Panc1 (cell line): ENCODE data around the gene CFAP299. TPM values are rescaled to one million over a fixed set of nuclear protein-coding genes. Genes with fewer than 3 reads are reported as not detected.
"Not testable (repeated sequence)": the region's sequence is repeated elsewhere in the genome, so short reads cannot be mapped to it uniquely, and the experiment has no call there.

Source experiments
- ATAC-seq: fragments of 200-7000 bp; cut with Tn5 transposase; 2 replicates; pipeline ENCODE4 v1.9.1; 2020; ENCODE audit warnings: mild to moderate bottlenecking, moderate library complexity
- BruUV-seq: library from RNA; stranded (reverse); fragments of 400-500 nt; replicated peaks from 2 replicates; lab custom pipeline; 2021; lab: Mats Ljungman, UMichigan
- CTCF ChIA-PET: fragments of 300-600 bp; sonication (Branson Sonifier 250); formaldehyde crosslinking; loops from one replicate; lab custom pipeline; 2022; ENCODE audit warnings: antibody characterized with exemption; lab: Charles Lee
- POLR2A ChIA-PET: fragments of 300-600 bp; sonication (Branson Sonifier 250); formaldehyde crosslinking; loops from one replicate; lab custom pipeline; 2022; ENCODE audit warnings: antibody characterized with exemption; lab: Charles Lee
- DNase-seq: peaks from one replicate; pipeline ENCODE4 v3.0.0-alpha.2; 2010; ENCODE audit warnings: low read depth, low spot score
- H3K27ac ChIP-seq: 2 replicates; pipeline ENCODE4 v1.5.1; 2011; ENCODE audit warnings: mild to moderate bottlenecking, low read length, inconsistent platforms
- H3K27me3 ChIP-seq: fragments of 200-500 bp; sonication (Bioruptor generic); 2 replicates; pipeline ENCODE4 v1.6.0; 2014; ENCODE audit warnings: low read length, inconsistent platforms; ENCODE audit not compliant: control insufficient read depth, insufficient read depth
- H3K36me3 ChIP-seq: fragments of 200-500 bp; sonication (Bioruptor generic); 2 replicates; pipeline ENCODE4 v1.5.1; 2014; ENCODE audit warnings: inconsistent platforms, mild to moderate bottlenecking, low read length, moderate library complexity; ENCODE audit not compliant: control insufficient read depth, insufficient read depth
- H3K4me1 ChIP-seq: 2 replicates; pipeline ENCODE4 v1.5.1; 2011; ENCODE audit warnings: inconsistent platforms, mild to moderate bottlenecking, low read length, moderate library complexity; ENCODE audit not compliant: control insufficient read depth, insufficient read depth
- H3K4me3 ChIP-seq, 2 experiments: 2 replicates each; pipeline ENCODE4 v1.5.1; 2011 to 2012; ENCODE audit warnings: low read depth in 2 of 2, low read length in 2 of 2, mild to moderate bottlenecking in 2 of 2, inconsistent platforms in 1 of 2, moderate library complexity in 1 of 2
- H3K9me3 ChIP-seq: fragments of 200-500 bp; sonication (Bioruptor generic); 2 replicates; pipeline ENCODE4 v1.5.1; 2014; ENCODE audit warnings: low read depth, mild to moderate bottlenecking, inconsistent platforms, low read length, moderate library complexity; ENCODE audit not compliant: control insufficient read depth, insufficient read depth
- CTCF ChIP-seq: fragments of 450-650 bp; IDR thresholded peaks from 2 replicates; pipeline ENCODE4 v1.5.1; 2017; ENCODE audit warnings: mild to moderate bottlenecking
- POLR2AphosphoS5 ChIP-seq: IDR thresholded peaks from 2 replicates; pipeline ENCODE4 v1.6.1; 2012; ENCODE audit warnings: mild to moderate bottlenecking, low read depth, low read length, moderate library complexity
- REST ChIP-seq, 2 experiments: IDR thresholded peaks; 2 replicates each; pipeline ENCODE4 v1.6.1; 2011 to 2012; ENCODE audit warnings: low read depth in 2 of 2, control low read depth in 1 of 2, low read length in 1 of 2, mild to moderate bottlenecking in 1 of 2, moderate library complexity in 1 of 2; ENCODE audit not compliant: insufficient read depth in 1 of 2
- SIN3A ChIP-seq: IDR thresholded peaks from 2 replicates; pipeline ENCODE4 v1.6.1; 2012; ENCODE audit warnings: low read depth, mild to moderate bottlenecking, low read length, moderate library complexity, borderline replicate concordance; ENCODE audit not compliant: insufficient read depth
- TCF7L2 ChIP-seq: IDR thresholded peaks from 2 replicates; pipeline ENCODE4 v1.6.1; 2011; ENCODE audit warnings: mild to moderate bottlenecking, low read depth, low read length, inconsistent platforms
- in situ Hi-C: cut with HindIII; loops from 2 replicates; pipeline ENCODE4 v1.10.0; 2016; ENCODE audit warnings: low sequenced_read_pairs, low pct_unique_long_range_greater_than_20kb
- intact Hi-C: fragments of 100-400 bp; cut with micrococcal nuclease; formaldehyde crosslinking; loops from one replicate; pipeline ENCODE4 v1.10.0; 2022; ENCODE audit not compliant: unreplicated experiment
- total RNA-seq: library from RNA; stranded (reverse); gene quantifications from one replicate; pipeline ENCODE4 v1.2.1, GENCODE V29; 2021; ENCODE audit not compliant: unreplicated experiment

CFAP299 gene
- total RNA-seq, 1 experiment from 2014 or later, result not detected

- CTCF ChIA-PET, result no interaction called here
- Histone ChIP-seq H3K36me3 (no peaks in the 10 kb centered on the region), H3K4me3 (no peak overlapping the region), H3K27me3 (no peaks in the 10 kb centered on the region), H3K9me3 (no peaks in the 10 kb centered on the region), H3K4me1 (no peaks in the 10 kb centered on the region), H3K27ac (no peak overlapping the region)
- POLR2A ChIA-PET, result no interaction called here
- ATAC-seq (no peak), DNase-seq (no peak)
- in situ Hi-C loops (no loop called here), intact Hi-C loops (no loop called here)
- TF ChIP-seq REST (IDR thresholded peaks at IDR 0.05; ENCODE audit: insufficient read depth in 1 of 2, low read depth in 2 of 2, low read length in 1 of 2) (no peak), SIN3A (no peak), CTCF (no peak), TCF7L2 (no peak), POLR2AphosphoS5 (no peak)
- no TSS peak for BruUV-seq
These were observed 349.7 kb downstream of the CFAP299 start for GRCh38 chr4:80685214-80685613.

- H3K27ac ChIP-seq, ATAC-seq, H3K36me3 ChIP-seq, POLR2A ChIA-PET, intact Hi-C loops, H3K9me3 ChIP-seq, H3K4me3 ChIP-seq, BruUV-seq, in situ Hi-C loops, CTCF ChIA-PET, H3K27me3 ChIP-seq, H3K4me1 ChIP-seq, DNase-seq: not testable (repeated sequence)
These were observed 352.2 kb downstream of the CFAP299 start for GRCh38 chr4:80687736-80688135.

- ChIA-PET POLR2A (no interaction called here), CTCF (no interaction called here)
- no peaks in the 10 kb centered on the region for H3K4me1 ChIP-seq
- no peaks in the 10 kb centered on the region for H3K27me3 ChIP-seq
- no peaks in the 10 kb centered on the region for H3K9me3 ChIP-seq
- ATAC-seq, result no peak
- no peak overlapping the region for H3K27ac ChIP-seq
- H3K4me3 ChIP-seq, result no peak overlapping the region
- no peak for DNase-seq
- intact Hi-C loops (no loop called here), in situ Hi-C loops (no loop called here)
- BruUV-seq, result no TSS peak
- H3K36me3 ChIP-seq, result no peaks in the 10 kb centered on the region
- TF ChIP-seq CTCF, result no peak
These were observed 358.6 kb downstream of the CFAP299 start for GRCh38 chr4:80694171-80694570.
